Heart left ventricle (tissue), 13 donors: Measurements from ENCODE around the gene PRDM15.

Source experiments
- CTCF ChIP-seq, 12 donors: fragments of 200-600 bp; sonication (generic) in 4 of 12; IDR thresholded peaks; one replicate each; pipeline versions ENCODE4 v1.5.0 to v1.8.0; 2018 to 2022; ENCODE audit warnings: antibody characterized with exemption in 12 of 12, mild to moderate bottlenecking in 5 of 12
- POLR2A ChIP-seq, 2 donors: fragments of 450-650 bp; IDR thresholded peaks; one replicate each; pipeline ENCODE4 v1.6.1; 2017; ENCODE audit warnings: antibody characterized with exemption in 2 of 2, mild to moderate bottlenecking in 2 of 2, moderate library complexity in 2 of 2
- donor health status: ischemic (EF 13 %, LVEDD 7.1; RV severe dilation, severe dysfunction).
- donor health status: DM: no; HTN: yes; CAD: no.
- donor health status: DM: no; HTN: no; CAD: no.
- donor health status: ischemic (EF 25% LVEDD 6.9; RV normal size, moderate dysfunction).
- donor health status: ischemic (EF 25% LVEDD 5.7; RV mildly dilated, moderate dysfunction).
- donor health status: ischemic (EF 35%, LVEDD 5.7; RV mildly dilated, moderate dysfunction).
- donor health status: nonischemic (EF 11% LVEDD 7.7; RV severe dilation, severe dysfunction).
- donor health status: DM: yes; HTN: yes; CAD: no.
- donor health status: PGD.
- donor health status: ischemic (EF 29% LVEDD 5.4; RV normal size, mild dysfunction).
- donor health status: nonischemic (EF 23%, LVEDD 6.1; RV moderate dilation, normal function).

GRCh38 chr21:41873005-41873404 is 6.1 kb downstream of the PRDM15 start:
- TF ChIP-seq CTCF (IDR thresholded peaks at IDR 0.05) (no peak), POLR2A (IDR thresholded peaks at IDR 0.05) (no peak)
